Keratinocyte (primary cell): ENCODE measurements around the gene CXCL10. TPM values are rescaled to one million over a fixed set of nuclear protein-coding genes. Genes with fewer than 3 reads are reported as not detected.

Source experiments
- DNase-seq: peaks from one replicate; pipeline ENCODE4 v3.0.0-alpha.2; 2011; ENCODE audit warnings: low read depth, missing footprints, low spot score
- FAIRE-seq: peaks from 2 replicates; lab custom pipeline; 2011; peaks lifted over from hg19 to GRCh38; lab: Jason Lieb, UNC
- H2AFZ ChIP-seq: 2 replicates; pipeline ENCODE4 v1.6.0; 2012; ENCODE audit warnings: low read length, control low read depth, inconsistent platforms; ENCODE audit not compliant: control insufficient read depth
- H3K27ac ChIP-seq: 2 replicates; pipeline ENCODE4 v1.5.1; 2011; ENCODE audit warnings: low read length; ENCODE audit not compliant: control insufficient read depth, insufficient read depth
- H3K27me3 ChIP-seq: 3 replicates; pipeline ENCODE4 v1.6.0; 2011; ENCODE audit warnings: low read length; ENCODE audit not compliant: control insufficient read depth, insufficient read depth; ENCODE audit errors: extremely low read depth
- H3K36me3 ChIP-seq, 2 experiments: 2 replicates in 1 of 2; 3 replicates in 1 of 2; pipeline ENCODE4 v1.5.1; 2011; ENCODE audit warnings: low read length in 2 of 2, mild to moderate bottlenecking in 1 of 2; ENCODE audit not compliant: control insufficient read depth in 2 of 2, insufficient read depth in 2 of 2; ENCODE audit errors: extremely low read depth in 1 of 2
- H3K4me1 ChIP-seq: 3 replicates; pipeline ENCODE4 v1.5.1; 2011; ENCODE audit warnings: low read length; ENCODE audit not compliant: control insufficient read depth, insufficient read depth; ENCODE audit errors: extremely low read depth
- H3K4me2 ChIP-seq: 3 replicates; pipeline ENCODE4 v1.6.0; 2011; ENCODE audit warnings: low read depth, low read length; ENCODE audit not compliant: control insufficient read depth, insufficient read depth; ENCODE audit errors: extremely low read depth
- H3K4me3 ChIP-seq, 3 experiments: fragments of 200-600 bp in 1 of 3; sonication (generic) in 1 of 3; 2 replicates in 2 of 3; 3 replicates in 1 of 3; pipeline ENCODE4 v1.5.1; 2011 to 2016; ENCODE audit warnings: low read length in 3 of 3, mild to moderate bottlenecking in 3 of 3, control low read depth in 2 of 3, inconsistent platforms in 1 of 3, low read depth in 1 of 3, mixed read lengths in 1 of 3, mixed run types in 1 of 3, moderate library complexity in 1 of 3; ENCODE audit not compliant: control insufficient read depth in 2 of 3, insufficient read depth in 2 of 3; ENCODE audit errors: extremely low read depth in 1 of 3
- H3K79me2 ChIP-seq: 2 replicates; pipeline ENCODE4 v1.6.0; 2012; ENCODE audit warnings: low read length; ENCODE audit not compliant: control insufficient read depth, insufficient read depth
- H3K9ac ChIP-seq: 3 replicates; pipeline ENCODE4 v1.6.0; 2011; ENCODE audit warnings: low read length; ENCODE audit not compliant: control insufficient read depth, insufficient read depth; ENCODE audit errors: extremely low read depth
- H3K9me1 ChIP-seq: 3 replicates; pipeline ENCODE4 v1.6.0; 2011; ENCODE audit warnings: low read length; ENCODE audit not compliant: control insufficient read depth, insufficient read depth; ENCODE audit errors: extremely low read depth
- H3K9me3 ChIP-seq: 2 replicates; pipeline ENCODE4 v1.5.1; 2012; ENCODE audit warnings: low read depth, low read length; ENCODE audit not compliant: control insufficient read depth
- H4K20me1 ChIP-seq: 3 replicates; pipeline ENCODE4 v1.6.0; 2011; ENCODE audit warnings: low read length; ENCODE audit not compliant: control insufficient read depth, insufficient read depth; ENCODE audit errors: extremely low read depth
- CTCF ChIP-seq, 3 experiments: IDR thresholded peaks in 1 of 3; conservative IDR thresholded peaks in 1 of 3; optimal IDR thresholded peaks in 1 of 3; 2 replicates in 2 of 3; 3 replicates in 1 of 3; pipeline versions ENCODE3 to v1.5.1; 2011; ENCODE audit warnings: low read length in 3 of 3, mild to moderate bottlenecking in 3 of 3, moderate library complexity in 2 of 3, control low read depth in 1 of 3, inconsistent platforms in 1 of 3; ENCODE audit not compliant: insufficient read depth in 2 of 3; ENCODE audit errors: extremely low read depth in 1 of 3
- EZH2 ChIP-seq: IDR thresholded peaks from one replicate; pipeline ENCODE4 v1.6.1; 2012; ENCODE audit warnings: inconsistent platforms, mild to moderate bottlenecking, low read length, moderate library complexity
- dilution Hi-C: fragments of 300-500 bp; cut with MboI; formaldehyde crosslinking; loops from one replicate; pipeline ENCODE4 v1.7.0; 2020; ENCODE audit warnings: low sequenced_read_pairs; ENCODE audit not compliant: extremely low pct_ligation_motif_present
- polyA plus RNA-seq, 5 experiments: library from polyadenylated mRNA; depleted of rRNA in 3 of 5; stranded (reverse) in 3 of 5; stranded (forward) in 1 of 5; unstranded in 1 of 5; fragments of >200 nt; gene quantifications; 1 replicate in 1 of 5; 2 replicates in 3 of 5; 3 replicates in 1 of 5; pipeline versions ENCODE4 v1.2.1 to v1.2.3, GENCODE V29; 2011 to 2012; ENCODE audit warnings: missing spikeins in 2 of 5, low read depth in 1 of 5, low replicate concordance in 1 of 5

Gene CXCL10
- polyA plus RNA-seq, 1 donor (not counting 4 experiments of a cell fraction or from before 2014, with no cell fraction given): 0.72 TPM

GRCh38 chr4:76016393-76016792, 6.9 kb downstream of the CXCL10 start:
- no peak overlapping the region for H3K4me2 ChIP-seq
- H2AFZ ChIP-seq: peak overlapping the region; percentile 53
- peak overlapping the region; percentile 12 for H3K27ac ChIP-seq
- H3K9me3 ChIP-seq: no peaks in the 10 kb centered on the region
- no peak for TF ChIP-seq EZH2
- TF ChIP-seq CTCF (optimal IDR thresholded peaks at IDR 0.05 in 1 of 3, IDR thresholded peaks at IDR 0.05 in 1 of 3, conservative IDR thresholded peaks at IDR 0.05 in 1 of 3; ENCODE audit: extremely low read depth in 1 of 3, insufficient read depth in 2 of 3, low read length in 3 of 3): no peak
- FAIRE-seq (peak; percentile 61), DNase-seq (peak; percentile 30)
- peaks cover 34% of the 10 kb centered on the region for H3K4me1 ChIP-seq
- H3K9me1 ChIP-seq: no peaks in the 10 kb centered on the region
- no peak overlapping the region for H3K4me3 ChIP-seq
- no peaks in the 10 kb centered on the region for H4K20me1 ChIP-seq
- H3K36me3 ChIP-seq: no peaks in the 10 kb centered on the region
- H3K27me3 ChIP-seq: no peaks in the 10 kb centered on the region
- no peaks in the 10 kb centered on the region for H3K79me2 ChIP-seq
- no peak overlapping the region for H3K9ac ChIP-seq
- dilution Hi-C loops: no loop called here

GRCh38 chr4:76013540-76013939, 9.8 kb downstream of the CXCL10 start:
- dilution Hi-C loops: no loop called here
- no peak overlapping the region for H3K4me3 ChIP-seq
- peaks cover 37% of the 10 kb centered on the region for H3K4me1 ChIP-seq
- no peak for TF ChIP-seq EZH2
- H3K4me2 ChIP-seq: no peak overlapping the region
- no peak for FAIRE-seq
- H2AFZ ChIP-seq: no peak overlapping the region
- no peaks in the 10 kb centered on the region for H4K20me1 ChIP-seq
- no peaks in the 10 kb centered on the region for H3K79me2 ChIP-seq
- no peak for DNase-seq
- H3K9me1 ChIP-seq: no peaks in the 10 kb centered on the region
- no peak overlapping the region for H3K9ac ChIP-seq
- H3K36me3 ChIP-seq: no peaks in the 10 kb centered on the region
- H3K9me3 ChIP-seq: no peaks in the 10 kb centered on the region
- no peaks in the 10 kb centered on the region for H3K27me3 ChIP-seq
- no peak overlapping the region for H3K27ac ChIP-seq

- Histone ChIP-seq H3K79me2 (no peaks in the 10 kb centered on the region), H2AFZ (peak overlapping the region; percentile 78), H3K9ac (peak overlapping the region; percentile 18), H4K20me1 (no peaks in the 10 kb centered on the region), H3K4me1 (peaks cover 38% of the 10 kb centered on the region), H3K27ac (peak overlapping the region; percentile 67), H3K27me3 (no peaks in the 10 kb centered on the region), H3K36me3 (no peaks in the 10 kb centered on the region), H3K4me2 (peak overlapping the region; percentile 55), H3K4me3 (peak overlapping the region in 2 of 3 experiments; percentile 6 to 36), H3K9me3 (no peaks in the 10 kb centered on the region), H3K9me1 (no peaks in the 10 kb centered on the region)
- FAIRE-seq (peak; percentile 26), DNase-seq (no peak)
- TF ChIP-seq CTCF (optimal IDR thresholded peaks at IDR 0.05 in 1 of 3, IDR thresholded peaks at IDR 0.05 in 1 of 3, conservative IDR thresholded peaks at IDR 0.05 in 1 of 3; ENCODE audit: extremely low read depth in 1 of 3, insufficient read depth in 2 of 3, low read length in 3 of 3) (no peak), EZH2 (no peak)
- dilution Hi-C loops: no loop called here
Measured at GRCh38 chr4:76012388-76012801, 10.9 kb downstream of the CXCL10 start.
